Spleen (tissue), 7 donors: ENCODE results near the gene NOL9.

Source experiments
- CTCF ChIP-seq, 11 experiments: fragments of 200-600 bp in 7 of 11; fragments of 450-650 bp in 4 of 11; sonication (generic) in 4 of 11; IDR thresholded peaks in 8 of 11; conservative IDR thresholded peaks in 3 of 11; 1 replicate in 7 of 11; 2 replicates in 4 of 11; pipeline versions ENCODE4 v1.4.0 to v1.8.0; 2016 to 2021; ENCODE audit warnings: antibody characterized with exemption in 11 of 11, inconsistent platforms in 4 of 11, mild to moderate bottlenecking in 1 of 11
- POLR2A ChIP-seq, 3 donors: fragments of 450-650 bp; IDR thresholded peaks; one replicate each; pipeline ENCODE4 v1.5.1; 2017; ENCODE audit warnings: antibody characterized with exemption in 3 of 3, mild to moderate bottlenecking in 1 of 3
- donor health status: DM: no; HTN: no; CAD: no; lungs with moderate emphysema.
- donor health status: DM: no; HTN: no; CAD: no.
- donor health status: DM: no; HTN: no; CAD: no.

GRCh38 chr1:6505367-6506209, 48.7 kb downstream of the NOL9 start:
- no peak for TF ChIP-seq CTCF (IDR thresholded peaks at IDR 0.05 in 8 of 11, conservative IDR thresholded peaks at IDR 0.05 in 3 of 11)
- TF ChIP-seq POLR2A (IDR thresholded peaks at IDR 0.05) = no peak
